Measurements from ENCODE around the gene OVCH1. TPM values are rescaled to one million over a fixed set of nuclear protein-coding genes. Genes with fewer than 3 reads are reported as not detected.

Gene OVCH1
- total and polyA plus RNA-seq, 10 of the 15 experiments (the other 5 are each of a cell fraction or from before 2014, with no cell fraction given) = 0.15 TPM; not detected in 9

DNA sequence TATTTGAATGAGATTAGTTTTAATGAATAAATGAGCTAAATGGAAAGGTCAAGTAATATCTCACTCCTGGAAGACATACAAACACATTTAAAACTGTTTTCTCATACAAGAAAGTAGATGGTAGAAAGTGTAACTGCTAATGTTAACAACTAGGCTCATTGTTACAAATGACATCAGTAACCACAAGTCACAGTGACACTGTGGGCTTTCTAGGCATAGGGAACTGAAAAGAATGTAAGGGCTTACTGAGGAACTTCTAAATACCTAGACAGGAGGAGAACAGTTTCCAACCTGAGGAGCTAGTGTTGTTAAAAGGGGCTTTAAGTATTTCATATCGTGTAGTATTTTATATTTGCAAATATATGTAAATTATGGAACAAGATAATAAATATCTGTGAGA is 99.0 kb downstream of the OVCH1 start:
- in situ Hi-C loops (cut with MboI) = no loop called here
- ChIA-PET POLR2A (no interaction called here), CTCF (interaction anchor here (0.9 to 1.1 kb wide), 2 partner anchors 28 to 29 kb away, joined by 4 to 5 read pairs; no protein-coding TSS in a partner anchor), SMC1A (ENCODE audit: uncharacterized antibody, unreplicated experiment) (interaction anchor here (0.9 to 1.6 kb wide), 4 partner anchors 18 to 77 kb away, joined by 4 to 6 read pairs (median 4); partner anchors contain the start of gene ERGIC2), RAD21 (ENCODE audit: unreplicated experiment) (interaction anchor here (1.1 to 1.5 kb wide), 3 partner anchors 23 to 122 kb away, joined by 3 to 4 read pairs (median 4); no protein-coding TSS in a partner anchor)
- BruUV-seq (replicated peaks) = no TSS peak
- intact Hi-C loops (cut with micrococcal nuclease; ENCODE audit: unreplicated experiment) = no loop called here
- no peak overlapping the region for H3K4me3 ChIP-seq
- WGBS (ENCODE audit: insufficient coverage, insufficient replicate concordance, low lambda C conversion rate, missing lambda C conversion rate) = 21% methylated on average over 1 of the region's 1 CpG
- H3K9ac ChIP-seq (ENCODE audit: control insufficient read depth, insufficient read depth, low read length) = no peak overlapping the region
- peak; percentile 94 for ATAC-seq
- no peak overlapping the region for H3K27ac ChIP-seq (ENCODE audit: control insufficient read depth, insufficient read depth)
- no peaks in the 10 kb centered on the region for H4K20me1 ChIP-seq (ENCODE audit: control insufficient read depth, insufficient read depth)
- H3K4me1 ChIP-seq (ENCODE audit: control insufficient read depth, insufficient read depth, low read length) = no peaks in the 10 kb centered on the region
- no peaks in the 10 kb centered on the region for H3K27me3 ChIP-seq (replicated peaks in 1 of 2; ENCODE audit: control insufficient read depth in 2 of 2, insufficient read depth in 2 of 2, low read length in 1 of 2)
- H3K4me2 ChIP-seq (ENCODE audit: control insufficient read depth, insufficient read depth) = no peak overlapping the region
- H2AFZ ChIP-seq (ENCODE audit: control insufficient read depth, low read depth, low read length) = no peak overlapping the region
- no peaks in the 10 kb centered on the region for H3K9me3 ChIP-seq (replicated peaks; ENCODE audit: control insufficient read depth, insufficient read depth, low read length)
- no peaks in the 10 kb centered on the region for H3K36me3 ChIP-seq (ENCODE audit: control insufficient read depth in 2 of 2, insufficient read depth in 2 of 2, low read length in 1 of 2)
- no peak for FAIRE-seq
- no peaks in the 10 kb centered on the region for H3K79me2 ChIP-seq (ENCODE audit: control insufficient read depth, insufficient read depth, low read length)
- TF ChIP-seq CREM (IDR thresholded peaks at IDR 0.05; ENCODE audit: low read depth) = 0 out of 2 replicates have a peak, but pooled peaks have one; percentile 15
- TF ChIP-seq LARP7 (IDR thresholded peaks at IDR 0.05) = no peak
- peak; percentile 65; the same call in 1 of the 2 replicates for TF ChIP-seq SPI1 (IDR thresholded peaks at IDR 0.05; ENCODE audit: borderline replicate concordance, insufficient read depth, low read depth, low read length)
- peak in 1 of 2 experiments; percentile 62; a peak in 1 of 4 replicates for TF ChIP-seq EP300 (IDR thresholded peaks at IDR 0.05; ENCODE audit: borderline replicate concordance in 1 of 2, control insufficient read depth in 1 of 2, low read depth in 2 of 2, low read length in 2 of 2)
- TF ChIP-seq, protein P1, sequence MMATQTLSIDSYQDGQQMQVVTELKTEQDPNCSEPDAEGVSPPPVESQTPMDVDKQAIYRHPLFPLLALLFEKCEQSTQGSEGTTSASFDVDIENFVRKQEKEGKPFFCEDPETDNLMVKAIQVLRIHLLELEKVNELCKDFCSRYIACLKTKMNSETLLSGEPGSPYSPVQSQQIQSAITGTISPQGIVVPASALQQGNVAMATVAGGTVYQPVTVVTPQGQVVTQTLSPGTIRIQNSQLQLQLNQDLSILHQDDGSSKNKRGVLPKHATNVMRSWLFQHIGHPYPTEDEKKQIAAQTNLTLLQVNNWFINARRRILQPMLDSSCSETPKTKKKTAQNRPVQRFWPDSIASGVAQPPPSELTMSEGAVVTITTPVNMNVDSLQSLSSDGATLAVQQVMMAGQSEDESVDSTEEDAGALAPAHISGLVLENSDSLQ (IDR thresholded peaks at IDR 0.05) = peak; percentile 16; the same call in 1 of the 2 replicates
- TF ChIP-seq RUNX3 (IDR thresholded peaks at IDR 0.05; ENCODE audit: low read length) = peak; percentile 75
- no peak for TF ChIP-seq SREBF1 (IDR thresholded peaks at IDR 0.05; ENCODE audit: low read length)
- TF ChIP-seq ATF7 (IDR thresholded peaks at IDR 0.05; ENCODE audit: low read depth) = peak; percentile 94
- TF ChIP-seq IKZF2 (IDR thresholded peaks at IDR 0.05) = peak; percentile 34 to 50; a peak in 2 of 4 replicates
- TF ChIP-seq MTA2 (IDR thresholded peaks at IDR 0.05; ENCODE audit: low read depth) = peak; percentile 58; the same call in 1 of the 2 replicates
- peak; percentile 46; the same call in 1 of the 2 replicates for TF ChIP-seq DPF2 (IDR thresholded peaks at IDR 0.05)
- TF ChIP-seq, protein P2, sequence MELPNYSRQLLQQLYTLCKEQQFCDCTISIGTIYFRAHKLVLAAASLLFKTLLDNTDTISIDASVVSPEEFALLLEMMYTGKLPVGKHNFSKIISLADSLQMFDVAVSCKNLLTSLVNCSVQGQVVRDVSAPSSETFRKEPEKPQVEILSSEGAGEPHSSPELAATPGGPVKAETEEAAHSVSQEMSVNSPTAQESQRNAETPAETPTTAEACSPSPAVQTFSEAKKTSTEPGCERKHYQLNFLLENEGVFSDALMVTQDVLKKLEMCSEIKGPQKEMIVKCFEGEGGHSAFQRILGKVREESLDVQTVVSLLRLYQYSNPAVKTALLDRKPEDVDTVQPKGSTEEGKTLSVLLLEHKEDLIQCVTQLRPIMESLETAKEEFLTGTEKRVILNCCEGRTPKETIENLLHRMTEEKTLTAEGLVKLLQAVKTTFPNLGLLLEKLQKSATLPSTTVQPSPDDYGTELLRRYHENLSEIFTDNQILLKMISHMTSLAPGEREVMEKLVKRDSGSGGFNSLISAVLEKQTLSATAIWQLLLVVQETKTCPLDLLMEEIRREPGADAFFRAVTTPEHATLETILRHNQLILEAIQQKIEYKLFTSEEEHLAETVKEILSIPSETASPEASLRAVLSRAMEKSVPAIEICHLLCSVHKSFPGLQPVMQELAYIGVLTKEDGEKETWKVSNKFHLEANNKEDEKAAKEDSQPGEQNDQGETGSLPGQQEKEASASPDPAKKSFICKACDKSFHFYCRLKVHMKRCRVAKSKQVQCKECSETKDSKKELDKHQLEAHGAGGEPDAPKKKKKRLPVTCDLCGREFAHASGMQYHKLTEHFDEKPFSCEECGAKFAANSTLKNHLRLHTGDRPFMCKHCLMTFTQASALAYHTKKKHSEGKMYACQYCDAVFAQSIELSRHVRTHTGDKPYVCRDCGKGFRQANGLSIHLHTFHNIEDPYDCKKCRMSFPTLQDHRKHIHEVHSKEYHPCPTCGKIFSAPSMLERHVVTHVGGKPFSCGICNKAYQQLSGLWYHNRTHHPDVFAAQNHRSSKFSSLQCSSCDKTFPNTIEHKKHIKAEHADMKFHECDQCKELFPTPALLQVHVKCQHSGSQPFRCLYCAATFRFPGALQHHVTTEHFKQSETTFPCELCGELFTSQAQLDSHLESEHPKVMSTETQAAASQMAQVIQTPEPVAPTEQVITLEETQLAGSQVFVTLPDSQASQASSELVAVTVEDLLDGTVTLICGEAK (IDR thresholded peaks at IDR 0.05; ENCODE audit: borderline replicate concordance) = no peak
- no peak for DNase-seq (ENCODE audit: low read depth, low spot score)

Measured in GM12878 (cell line).